ENCODE data around the gene CYB561D1. TPM values are rescaled to one million over a fixed set of nuclear protein-coding genes. Genes with fewer than 3 reads are reported as not detected.

CYB561D1 gene
- total and polyA plus RNA-seq, 2 of the 8 experiments (the other 6 are each of a cell fraction or from before 2014, with no cell fraction given), result 3.6 to 3.8 TPM

- Histone ChIP-seq H3K79me2 (ENCODE audit: control insufficient read depth in 1 of 2, insufficient read depth in 2 of 2, low read length in 2 of 2) (no peaks in the 10 kb centered on the region), H4K20me1 (replicated peaks in 1 of 2; ENCODE audit: control insufficient read depth in 1 of 2, insufficient read depth in 2 of 2, low read length in 2 of 2) (no peaks in the 10 kb centered on the region), H2BK12ac (ENCODE audit: low read depth, low read length) (no peak overlapping the region), H2BK120ac (replicated peaks; ENCODE audit: low read depth, low read length) (no peak overlapping the region), H4K91ac (replicated peaks; ENCODE audit: insufficient read length, low read length) (no peak overlapping the region), H2BK20ac (ENCODE audit: low read length) (no peak overlapping the region), H3K23ac (ENCODE audit: insufficient read length) (no peak overlapping the region), H3K18ac (ENCODE audit: extremely low read depth, low read length) (no peak overlapping the region), H3K4me2 (ENCODE audit: insufficient read depth in 1 of 2, low read depth in 2 of 2, low read length in 2 of 2) (no peak overlapping the region), H4K8ac (ENCODE audit: extremely low read depth, insufficient read depth, low read length) (peak overlapping the region; percentile 45; the same call in 1 of the 2 replicates), H3K9ac (replicated peaks in 1 of 4; ENCODE audit: extremely low read depth in 1 of 4, low read depth in 3 of 4, low read length in 3 of 4) (no peak overlapping the region), H3K4me1 (replicated peaks in 1 of 4; ENCODE audit: control insufficient read depth in 3 of 4, insufficient read depth in 4 of 4, low read length in 3 of 4) (no peaks in the 10 kb centered on the region), H2AFZ (ENCODE audit: low read length) (0 out of 2 replicates have a peak overlapping the region, but pooled peaks have one; percentile 8), H2AK5ac (ENCODE audit: low read depth, low read length) (no peak overlapping the region), H3K4me3 (ENCODE audit: extremely low read depth in 1 of 4, insufficient read depth in 2 of 4, low read depth in 3 of 4, low read length in 4 of 4) (no peak overlapping the region), H2BK5ac (ENCODE audit: low read depth, low read length) (no peak overlapping the region), H3K56ac (replicated peaks; ENCODE audit: insufficient read length, low read depth, low read length) (no peak overlapping the region), H2BK15ac (ENCODE audit: low read length) (no peak overlapping the region), H3K79me1 (ENCODE audit: low read depth, low read length) (no peaks in the 10 kb centered on the region), H3K36me3 (ENCODE audit: control insufficient read depth in 2 of 4, insufficient read depth in 4 of 4, low read length in 3 of 4) (no peaks in the 10 kb centered on the region), H4K5ac (ENCODE audit: insufficient read length, low read depth, low read length) (no peak overlapping the region), H3K27ac (ENCODE audit: low read depth, low read length) (no peak overlapping the region), H3K27me3 (replicated peaks in 1 of 4; ENCODE audit: control insufficient read depth in 3 of 4, extremely low read depth in 1 of 4, insufficient read depth in 3 of 4, low read length in 3 of 4) (0 out of 7 replicates have a peak, but pooled peaks cover 0 to 2% (median 0%) of the 10 kb centered on the region in 4 experiments), H3K9me3 (ENCODE audit: insufficient read depth in 2 of 2, low read depth in 1 of 2, low read length in 1 of 2) (no peaks in the 10 kb centered on the region), H3K4ac (replicated peaks; ENCODE audit: insufficient read length, low read depth, low read length) (no peak overlapping the region), H3K14ac (ENCODE audit: insufficient read length) (no peak overlapping the region), H3K23me2 (ENCODE audit: low read depth, low read length) (no peaks in the 10 kb centered on the region)
- no peak for DNase-seq (ENCODE audit: low read depth in 1 of 2, low spot score in 2 of 2)
- ChIA-PET CTCF (ENCODE audit: partially characterized antibody) (interaction anchor here (0.7 to 43.7 kb wide), 6 partner anchors 9 to 26 kb away, joined by 3 to 1755 read pairs (median 350); partner anchors contain the start of genes AMIGO1, ATXN7L2, CYB561D1 and GPR61), POLR2A (ENCODE audit: partially characterized antibody) (interaction anchor here (1.7 kb wide), 1 partner anchor 60 kb away, joined by 3 read pairs; no protein-coding TSS in a partner anchor)
- WGBS, 2 experiments (ENCODE audit: extremely low coverage in 1 of 2, insufficient coverage in 1 of 2, insufficient read length in 1 of 2, insufficient replicate concordance in 2 of 2, low coverage in 1 of 2, low lambda C conversion rate in 2 of 2, missing lambda C conversion rate in 1 of 2), result 83% methylated on average over 14 of the region's 14 CpGs; no CpG with 5 or more reads in 1 of the 2 experiments
- TF ChIP-seq POU5F1 (IDR thresholded peaks at IDR 0.05; ENCODE audit: low read depth, low read length) (no peak), USF2 (IDR thresholded peaks at IDR 0.05; ENCODE audit: low read length) (no peak), EZH2 (IDR thresholded peaks at IDR 0.05; ENCODE audit: low read depth, low read length, severe bottlenecking) (no peak), EGR1 (IDR thresholded peaks at IDR 0.05; ENCODE audit: borderline replicate concordance, low read depth, low read length) (no peak), TAF7 (optimal IDR thresholded peaks at IDR 0.05; ENCODE audit: borderline replicate concordance, low read depth, low read length) (no peak)
- FAIRE-seq, result no peak
These were observed 27.4 kb downstream of the CYB561D1 start for GRCh38 chr1:109521002-109521951.

All from H1 (cell line).